Liver (tissue), 9 donors: ENCODE measurements around the gene ORAI1. TPM values are rescaled to one million over a fixed set of nuclear protein-coding genes. Genes with fewer than 3 reads are reported as not detected.

ENCODE experiments used
- DNase-seq: peaks from one replicate; pipeline ENCODE4 v3.0.0-alpha.2; 2017; ENCODE audit warnings: low spot score
- H3K27ac ChIP-seq, 2 donors: one replicate each; pipeline ENCODE4 v1.7.0; 2013; ENCODE audit warnings: inconsistent platforms in 2 of 2, low read length in 2 of 2, control low read depth in 1 of 2, low read depth in 1 of 2, mild to moderate bottlenecking in 1 of 2
- H3K27me3 ChIP-seq, 4 donors: one replicate each; pipeline versions ENCODE4 v1.6.1 to v1.7.0; 2013; ENCODE audit warnings: low read length in 3 of 4, inconsistent platforms in 1 of 4, mild to moderate bottlenecking in 1 of 4, moderate library complexity in 1 of 4; ENCODE audit not compliant: control insufficient read depth in 4 of 4, insufficient read depth in 4 of 4
- H3K36me3 ChIP-seq, 4 donors: one replicate each; pipeline versions ENCODE4 v1.6.1 to v1.7.0; 2013; ENCODE audit warnings: low read length in 3 of 4, mild to moderate bottlenecking in 3 of 4, low read depth in 1 of 4, moderate library complexity in 1 of 4; ENCODE audit not compliant: control insufficient read depth in 4 of 4, insufficient read depth in 3 of 4
- H3K4me1 ChIP-seq, 4 donors: one replicate each; pipeline versions ENCODE4 v1.6.1 to v1.7.0; 2013; ENCODE audit warnings: low read length in 3 of 4, mild to moderate bottlenecking in 3 of 4, moderate library complexity in 1 of 4; ENCODE audit not compliant: control insufficient read depth in 4 of 4, insufficient read depth in 4 of 4
- H3K4me3 ChIP-seq, 3 donors: one replicate each; pipeline versions ENCODE4 v1.6.1 to v1.7.0; 2013; ENCODE audit warnings: low read length in 3 of 3, control low read depth in 1 of 3, low read depth in 1 of 3, mild to moderate bottlenecking in 1 of 3
- H3K9ac ChIP-seq, 2 donors: one replicate each; pipeline ENCODE4 v1.7.0; 2013; ENCODE audit warnings: low read length in 2 of 2, mild to moderate bottlenecking in 2 of 2, moderate library complexity in 2 of 2, control low read depth in 1 of 2, low read depth in 1 of 2
- H3K9me3 ChIP-seq, 4 donors: one replicate each; pipeline versions ENCODE4 v1.6.1 to v1.7.0; 2013; ENCODE audit warnings: low read length in 3 of 4; ENCODE audit not compliant: control insufficient read depth in 4 of 4
- ATF3 ChIP-seq: IDR thresholded peaks from 2 replicates; pipeline ENCODE4 v1.6.1; 2016; ENCODE audit warnings: antibody characterized with exemption
- EGR1 ChIP-seq, 2 donors: IDR thresholded peaks; 2 replicates each; pipeline ENCODE4 v1.6.1; 2016 to 2018; ENCODE audit warnings: antibody characterized with exemption in 2 of 2, low read depth in 2 of 2
- FOXA2 ChIP-seq: IDR thresholded peaks from 2 replicates; pipeline ENCODE4 v1.6.1; 2016; ENCODE audit warnings: antibody characterized with exemption
- NR2F2 ChIP-seq: IDR thresholded peaks from 2 replicates; pipeline ENCODE4 v1.6.1; 2016; ENCODE audit warnings: antibody characterized with exemption
- REST ChIP-seq: IDR thresholded peaks from 2 replicates; pipeline ENCODE4 v1.6.1; 2016; ENCODE audit warnings: antibody characterized with exemption, mild to moderate bottlenecking
- YY1 ChIP-seq: IDR thresholded peaks from 2 replicates; pipeline ENCODE4 v1.6.1; 2016; ENCODE audit warnings: antibody characterized with exemption, mild to moderate bottlenecking
- ZBTB33 ChIP-seq: IDR thresholded peaks from 2 replicates; pipeline ENCODE4 v1.6.1; 2016; ENCODE audit warnings: antibody characterized with exemption
- WGBS: extraction: QIAGEN DNeasy Blood & Tissue Kit; methylation state at CpG from one replicate; pipeline ENCODE4 v1.1.7; 2013; 5-methylcytosine and 5-hydroxymethylcytosine counted together
- polyA plus RNA-seq, 2 donors: library from polyadenylated mRNA; stranded (reverse) in 1 of 2; unstranded in 1 of 2; fragments of 200-250 nt in 1 of 2; fragments of >200 nt in 1 of 2; fragmentation: Nextera tagmentation in 1 of 2; extraction: Ambion mirVana in 1 of 2; gene quantifications; one replicate each; pipeline versions ENCODE4 v1.2.1 to v1.2.3, GENCODE V29; 2013 to 2015
- total RNA-seq, 2 donors: library from RNA; depleted of rRNA; stranded (reverse); fragments of >200 nt; gene quantifications; one replicate each; pipeline ENCODE4 v1.2.3, GENCODE V29; 2014
- donor health status: healthy.
- donor health status: healthy.
- donor health status: healthy.
- donor health status: healthy.
- donor health status: healthy.

Gene ORAI1
- total and polyA plus RNA-seq, 4 donors: 5.3 to 10.9 (median 9.3) TPM

GRCh38 chr12:121579190-121579791 is 47.0 kb upstream of the ORAI1 start:
- WGBS: 1% methylated on average over 53 of the region's 53 CpGs
- TF ChIP-seq NR2F2 (no peak), REST (no peak), FOXA2 (no peak), EGR1 (IDR thresholded peaks at IDR 0.05; ENCODE audit: low read depth in 2 of 2) (no peak), ATF3 (no peak)
- peaks cover 0 to 20% (median 6%) of the 10 kb centered on the region in 4 donors for H3K4me1 ChIP-seq

GRCh38 chr12:121579981-121580868 is 46.1 kb upstream of the ORAI1 start:
- H3K9ac ChIP-seq: peak overlapping the region; percentile 83 to 90
- no peaks in the 10 kb centered on the region for H3K36me3 ChIP-seq
- no peaks in the 10 kb centered on the region for H3K9me3 ChIP-seq
- H3K4me1 ChIP-seq: peaks cover 0 to 20% (median 6%) of the 10 kb centered on the region in 4 donors
- H3K27ac ChIP-seq: peak overlapping the region; percentile 60 to 77
- H3K4me3 ChIP-seq: peak overlapping the region; percentile 53 to 85 (median 63)
- WGBS: under 1% methylated on average over 54 of the region's 54 CpGs
- TF ChIP-seq YY1 (peak; percentile 88), ZBTB33 (no peak)
- peak; percentile 69 for DNase-seq
- no peaks in the 10 kb centered on the region for H3K27me3 ChIP-seq

More at GRCh38 chr12:121579190-121579791, 47.0 kb upstream of the ORAI1 start:
- DNase-seq: no peak
- Histone ChIP-seq H3K4me3 (peak overlapping the region; percentile 53 to 85 (median 63)), H3K36me3 (peaks cover 0 to 3% (median 0%) of the 10 kb centered on the region in 4 donors), H3K27ac (peak overlapping the region in 1 of 2 donors; percentile 17), H3K9ac (peak overlapping the region; percentile 83 to 90), H3K27me3 (no peaks in the 10 kb centered on the region), H3K9me3 (no peaks in the 10 kb centered on the region)
